Subcutaneous abdominal adipose tissue (tissue), 5 donors: ENCODE data around the gene F10.

Source experiments
- H3K27ac ChIP-seq: one replicate; pipeline ENCODE4 v1.7.0; 2013; ENCODE audit warnings: low read depth, mild to moderate bottlenecking, inconsistent platforms, low read length, moderate library complexity
- H3K27me3 ChIP-seq, 5 donors: one replicate each; pipeline ENCODE4 v1.7.0; 2013; ENCODE audit warnings: low read length in 5 of 5, inconsistent platforms in 1 of 5; ENCODE audit not compliant: control insufficient read depth in 5 of 5, insufficient read depth in 4 of 5
- H3K36me3 ChIP-seq, 5 donors: one replicate each; pipeline ENCODE4 v1.7.0; 2013; ENCODE audit warnings: low read length in 5 of 5; ENCODE audit not compliant: control insufficient read depth in 5 of 5, insufficient read depth in 5 of 5
- H3K4me1 ChIP-seq, 5 donors: one replicate each; pipeline ENCODE4 v1.7.0; 2013; ENCODE audit warnings: low read length in 5 of 5, mild to moderate bottlenecking in 3 of 5, moderate library complexity in 1 of 5; ENCODE audit not compliant: control insufficient read depth in 5 of 5, insufficient read depth in 5 of 5
- H3K4me3 ChIP-seq, 5 donors: one replicate each; pipeline ENCODE4 v1.7.0; 2013; ENCODE audit warnings: low read length in 5 of 5, low read depth in 1 of 5
- H3K9ac ChIP-seq, 5 donors: one replicate each; pipeline ENCODE4 v1.7.0; 2013; ENCODE audit warnings: low read length in 5 of 5, mild to moderate bottlenecking in 4 of 5, moderate library complexity in 3 of 5
- H3K9me3 ChIP-seq, 5 donors: one replicate each; pipeline ENCODE4 v1.7.0; 2013; ENCODE audit warnings: low read length in 5 of 5; ENCODE audit not compliant: control insufficient read depth in 5 of 5
- donor health status: healthy.
- donor health status: healthy.
- donor health status: healthy.
- donor health status: healthy.
- donor health status: healthy.

F10 gene

DNA sequence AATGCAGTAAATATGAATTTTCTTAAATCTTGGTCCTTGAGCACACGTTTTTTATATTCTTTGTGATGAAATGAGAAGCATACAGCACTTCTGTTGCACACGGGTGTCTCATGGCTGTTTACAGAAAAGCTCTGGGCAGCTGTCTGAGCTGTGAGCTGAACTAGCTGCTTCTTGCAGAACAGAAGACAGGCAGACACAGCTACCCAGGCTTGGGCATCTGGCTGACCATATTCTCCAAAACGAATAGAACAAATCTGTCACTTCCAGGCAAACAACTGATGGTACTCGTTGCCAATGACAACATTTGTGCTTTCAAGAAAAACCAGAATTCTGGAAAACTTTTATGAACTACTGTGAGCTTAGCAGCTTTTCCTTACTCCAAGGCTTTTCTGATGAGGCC is 69.7 kb downstream of the F10 start:
- Histone ChIP-seq H3K27ac (no peak overlapping the region), H3K36me3 (peaks cover 16 to 82% (median 70%) of the 10 kb centered on the region in 5 donors), H3K4me3 (no peak overlapping the region), H3K9ac (no peak overlapping the region), H3K27me3 (no peaks in the 10 kb centered on the region), H3K4me1 (peaks cover 0 to under 1% (median 0%) of the 10 kb centered on the region in 5 donors), H3K9me3 (no peaks in the 10 kb centered on the region)

DNA sequence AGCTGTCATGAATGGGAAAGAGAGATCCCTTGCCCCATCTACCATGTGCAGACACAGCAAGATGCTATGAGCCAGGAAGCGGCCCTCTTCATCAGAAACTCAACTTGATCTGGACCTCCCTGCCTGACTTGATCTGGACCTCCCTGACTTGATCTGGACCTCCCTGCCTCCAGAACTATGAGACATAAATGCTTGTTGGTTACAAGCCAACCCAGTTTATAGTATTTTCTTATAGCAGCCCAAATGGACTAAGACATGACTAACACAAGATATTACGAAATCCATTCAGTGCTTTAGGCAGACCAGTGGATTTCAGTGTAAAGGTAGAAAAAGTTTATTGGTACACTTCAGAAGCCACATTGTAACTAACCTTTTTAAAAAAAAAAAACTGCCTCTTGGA is 70.3 kb downstream of the F10 start:
- Histone ChIP-seq H3K27me3 (no peaks in the 10 kb centered on the region), H3K9me3 (no peaks in the 10 kb centered on the region), H3K27ac (no peak overlapping the region), H3K4me3 (no peak overlapping the region), H3K4me1 (no peaks in the 10 kb centered on the region), H3K36me3 (peaks cover 17 to 86% (median 76%) of the 10 kb centered on the region in 5 donors), H3K9ac (no peak overlapping the region)

DNA sequence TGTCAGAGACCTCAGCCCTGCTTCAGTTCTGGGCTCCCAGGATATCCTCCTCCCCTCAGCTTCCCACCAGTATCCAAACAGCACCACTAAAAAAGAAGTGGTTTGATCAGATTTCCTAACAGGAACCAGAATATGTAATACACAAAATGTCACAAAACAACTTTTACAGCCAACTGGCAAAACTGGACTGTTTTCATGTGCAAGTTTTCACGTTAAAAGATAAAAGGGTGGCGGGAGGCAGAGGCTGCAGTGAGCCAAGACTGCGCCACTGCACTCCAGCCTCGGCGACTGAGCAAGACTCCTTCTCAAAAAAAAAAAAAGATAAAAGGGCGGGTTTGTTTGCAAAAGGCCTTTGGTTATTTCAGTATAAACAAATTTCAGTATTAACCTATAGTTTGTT is 72.8 kb downstream of the F10 start:
- Histone ChIP-seq H3K9me3 (no peaks in the 10 kb centered on the region), H3K27ac (no peak overlapping the region), H3K36me3 (peaks cover 23 to 89% (median 77%) of the 10 kb centered on the region in 5 donors), H3K4me3 (no peak overlapping the region), H3K27me3 (no peaks in the 10 kb centered on the region), H3K9ac (no peak overlapping the region), H3K4me1 (no peaks in the 10 kb centered on the region)

DNA sequence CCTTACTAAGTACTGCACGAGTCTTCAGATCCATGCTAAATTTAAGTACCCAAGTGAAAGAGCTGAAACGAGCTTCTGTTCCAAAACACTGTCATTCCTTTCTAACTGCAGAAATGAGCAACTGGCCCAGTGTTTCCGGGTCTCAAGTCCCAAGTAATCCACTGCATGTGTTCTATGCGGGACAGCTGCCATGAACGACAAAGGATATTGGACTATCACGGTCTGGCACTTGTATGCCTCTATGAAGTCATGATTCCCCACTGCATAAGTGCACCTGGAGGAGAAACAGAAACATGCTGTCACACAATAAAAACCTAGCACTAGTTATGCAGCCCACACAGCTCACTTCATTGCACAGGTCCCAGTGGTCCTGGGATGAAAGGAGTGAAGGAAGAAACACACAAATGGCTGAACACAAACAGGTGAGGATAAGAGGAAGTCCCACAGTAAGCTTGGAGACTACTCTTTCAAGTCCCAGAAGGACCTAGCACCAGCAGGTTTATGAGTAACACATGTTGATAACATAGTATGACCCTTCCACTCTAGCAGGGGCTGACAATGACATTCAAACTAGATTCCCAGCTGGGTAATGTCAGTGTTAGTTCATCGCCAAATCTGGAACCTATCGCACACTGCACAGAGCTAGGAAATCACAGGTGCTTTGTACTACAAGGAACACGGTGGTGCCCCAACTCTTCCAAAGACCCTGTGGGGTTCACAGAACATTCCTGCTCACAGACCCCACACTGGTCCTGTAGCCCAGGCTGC is 74.6 kb downstream of the F10 start:
- Histone ChIP-seq H3K4me3 (no peak overlapping the region), H3K27me3 (no peaks in the 10 kb centered on the region), H3K9me3 (no peaks in the 10 kb centered on the region), H3K36me3 (peaks cover 23 to 78% (median 67%) of the 10 kb centered on the region in 5 donors), H3K27ac (no peak overlapping the region), H3K9ac (no peak overlapping the region), H3K4me1 (no peaks in the 10 kb centered on the region)
